ENCODE data around the gene RNF157. TPM values are rescaled to one million over a fixed set of nuclear protein-coding genes. Genes with fewer than 3 reads are reported as not detected.
A peak's percentile ranks its signal among the peaks of the same experiment; 100 is the strongest.

RNF157 gene
- total and polyA plus RNA-seq, 9 of the 15 experiments (the other 6 are each of a cell fraction or from before 2014, with no cell fraction given) = 8.1 to 31.7 (median 20.8) TPM

GRCh38 chr17:76234354-76234679 lies 6.0 kb downstream of the RNF157 start (continued):
- TF ChIP-seq FOXO4 (CRISPR knock-in tag; IDR thresholded peaks at IDR 0.05) (no peak), ZNF655 (CRISPR knock-in tag; IDR thresholded peaks at IDR 0.05) (no peak), SP1 (CRISPR knock-in tag; IDR thresholded peaks at IDR 0.05) (no peak), NCOA2 (IDR thresholded peaks at IDR 0.05; ENCODE audit: partially characterized antibody in 2 of 2) (peak in 1 of 2 experiments; percentile 42), ZNF395 (CRISPR knock-in tag; IDR thresholded peaks at IDR 0.05) (peak; percentile 20; the same call in 1 of the 2 replicates), RCOR1 (IDR thresholded peaks at IDR 0.05; ENCODE audit: borderline replicate concordance in 1 of 2, low read depth in 2 of 2, low read length in 2 of 2) (0 out of 4 replicates have a peak, but pooled peaks of 1 of the 2 experiments have one; percentile 53), TAF9B (IDR thresholded peaks at IDR 0.05; ENCODE audit: partially characterized antibody) (peak; percentile 56), MCM2 (IDR thresholded peaks at IDR 0.05; ENCODE audit: low read depth) (no peak), ZNF324 (CRISPR knock-in tag; IDR thresholded peaks at IDR 0.05) (no peak), POLR2H (tag; IDR thresholded peaks at IDR 0.05; ENCODE audit: low read depth) (peak; percentile 66), SMAD3 (CRISPR knock-in tag; conservative IDR thresholded peaks at IDR 0.05) (no peak), ZNF134 (CRISPR knock-in tag; conservative IDR thresholded peaks at IDR 0.05) (no peak), STAT5A (IDR thresholded peaks at IDR 0.05; ENCODE audit: borderline replicate concordance, low read length) (no peak), HNRNPUL1 (IDR thresholded peaks at IDR 0.05; ENCODE audit: low read length) (no peak), ZNF431 (CRISPR knock-in tag; IDR thresholded peaks at IDR 0.05) (no peak), NR2C2 (CRISPR knock-in tag; IDR thresholded peaks at IDR 0.05) (no peak), NR2C2 (tag; IDR thresholded peaks at IDR 0.05) (no peak), SIX5 (IDR thresholded peaks at IDR 0.05; ENCODE audit: borderline replicate concordance in 1 of 2, insufficient read depth in 1 of 2, low read depth in 1 of 2, low read length in 2 of 2) (no peak), ZBTB11 (CRISPR knock-in tag; IDR thresholded peaks at IDR 0.05) (0 out of 6 replicates have a peak, but pooled peaks of 1 of the 3 experiments have one; percentile 41), ZFPM2 (CRISPR knock-in tag; IDR thresholded peaks at IDR 0.05) (no peak)
